ENCODE measurements around the gene SP2.

GRCh38 chr17:47975189-47975822 lies 79.3 kb downstream of the SP2 start:
- TF ChIP-seq, protein P1, sequence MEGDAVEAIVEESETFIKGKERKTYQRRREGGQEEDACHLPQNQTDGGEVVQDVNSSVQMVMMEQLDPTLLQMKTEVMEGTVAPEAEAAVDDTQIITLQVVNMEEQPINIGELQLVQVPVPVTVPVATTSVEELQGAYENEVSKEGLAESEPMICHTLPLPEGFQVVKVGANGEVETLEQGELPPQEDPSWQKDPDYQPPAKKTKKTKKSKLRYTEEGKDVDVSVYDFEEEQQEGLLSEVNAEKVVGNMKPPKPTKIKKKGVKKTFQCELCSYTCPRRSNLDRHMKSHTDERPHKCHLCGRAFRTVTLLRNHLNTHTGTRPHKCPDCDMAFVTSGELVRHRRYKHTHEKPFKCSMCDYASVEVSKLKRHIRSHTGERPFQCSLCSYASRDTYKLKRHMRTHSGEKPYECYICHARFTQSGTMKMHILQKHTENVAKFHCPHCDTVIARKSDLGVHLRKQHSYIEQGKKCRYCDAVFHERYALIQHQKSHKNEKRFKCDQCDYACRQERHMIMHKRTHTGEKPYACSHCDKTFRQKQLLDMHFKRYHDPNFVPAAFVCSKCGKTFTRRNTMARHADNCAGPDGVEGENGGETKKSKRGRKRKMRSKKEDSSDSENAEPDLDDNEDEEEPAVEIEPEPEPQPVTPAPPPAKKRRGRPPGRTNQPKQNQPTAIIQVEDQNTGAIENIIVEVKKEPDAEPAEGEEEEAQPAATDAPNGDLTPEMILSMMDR (IDR thresholded peaks at IDR 0.05): no peak
- no peak for TF ChIP-seq POLR2A (IDR thresholded peaks at IDR 0.05)
